HG03575 (cell line): ENCODE data around the gene SRPK2.

Experiments used
- ATAC-seq: cut with Tn5 transposase; IDR thresholded peaks from one replicate; pipeline ENCODE4 v1.9.1; 2021; ENCODE audit not compliant: unreplicated experiment, insufficient number of reproducible peaks, low FRiP score; ENCODE audit errors: extremely low read depth

SRPK2 gene

GRCh38 chr7:105096306-105096705 lies 292.4 kb downstream of the SRPK2 start:
- no peak for ATAC-seq

GRCh38 chr7:105094966-105095365 lies 293.8 kb downstream of the SRPK2 start:
- ATAC-seq = no peak

- ATAC-seq = no peak
Measured at GRCh38 chr7:105088456-105088855, 300.3 kb downstream of the SRPK2 start.

DNA sequence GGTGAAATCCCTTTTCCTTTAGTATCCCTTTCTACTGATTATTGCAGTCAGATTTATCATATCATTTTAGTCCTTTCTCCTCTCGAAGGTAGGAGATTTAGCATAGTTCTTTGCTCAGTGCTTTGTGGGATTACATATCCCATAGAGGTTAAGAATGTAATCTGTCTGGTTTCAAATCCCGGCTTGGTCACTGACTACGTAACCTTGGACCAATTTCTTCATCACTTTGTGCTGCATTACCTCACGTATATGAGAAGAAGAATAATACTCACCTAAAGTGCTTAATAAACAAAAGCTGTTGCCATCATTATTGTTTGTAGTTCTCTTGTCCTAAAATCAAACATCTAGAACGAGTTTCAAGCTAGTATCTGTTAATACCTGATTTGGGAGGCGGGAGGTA lies 300.7 kb downstream of the SRPK2 start:
- no peak for ATAC-seq

DNA sequence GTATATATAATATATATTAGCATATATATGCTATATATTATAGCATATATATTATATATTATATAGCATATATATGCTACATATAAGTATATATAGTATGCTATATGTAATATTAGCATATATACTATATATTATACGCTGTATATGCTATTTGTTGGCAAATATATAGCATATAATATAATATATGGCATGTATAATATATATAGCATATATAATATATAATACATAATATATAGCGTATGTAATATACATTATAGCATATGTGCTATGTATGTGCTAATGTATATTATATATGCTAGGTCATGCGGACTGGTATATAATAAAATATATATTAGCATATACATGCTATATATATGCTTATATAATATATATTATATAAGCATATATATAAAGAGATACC lies 301.9 kb downstream of the SRPK2 start:
- no peak for ATAC-seq

GRCh38 chr7:105084581-105084980 lies 304.1 kb downstream of the SRPK2 start:
- ATAC-seq = no peak

GRCh38 chr7:105079348-105079747 lies 309.4 kb downstream of the SRPK2 start:
- no peak for ATAC-seq

DNA sequence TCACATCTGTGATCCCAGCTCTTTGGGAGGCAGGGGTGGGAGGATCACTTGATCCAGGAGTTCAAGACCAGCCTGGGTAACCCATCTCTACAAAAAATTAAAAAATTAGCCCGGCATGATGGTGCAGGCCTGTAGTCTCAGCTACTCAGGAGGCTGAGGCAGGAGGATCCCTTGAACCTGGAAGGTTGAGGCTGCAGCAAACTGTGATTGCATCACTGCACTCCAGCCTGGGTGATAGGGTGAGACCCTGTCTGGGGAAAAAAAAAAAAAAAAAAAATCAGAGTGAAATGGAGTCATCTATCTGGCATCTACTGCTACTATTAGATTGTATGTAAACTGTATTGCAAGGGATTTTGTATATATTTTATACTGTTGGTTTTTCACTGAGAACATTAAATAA lies 315.6 kb downstream of the SRPK2 start:
- ATAC-seq = no peak

DNA sequence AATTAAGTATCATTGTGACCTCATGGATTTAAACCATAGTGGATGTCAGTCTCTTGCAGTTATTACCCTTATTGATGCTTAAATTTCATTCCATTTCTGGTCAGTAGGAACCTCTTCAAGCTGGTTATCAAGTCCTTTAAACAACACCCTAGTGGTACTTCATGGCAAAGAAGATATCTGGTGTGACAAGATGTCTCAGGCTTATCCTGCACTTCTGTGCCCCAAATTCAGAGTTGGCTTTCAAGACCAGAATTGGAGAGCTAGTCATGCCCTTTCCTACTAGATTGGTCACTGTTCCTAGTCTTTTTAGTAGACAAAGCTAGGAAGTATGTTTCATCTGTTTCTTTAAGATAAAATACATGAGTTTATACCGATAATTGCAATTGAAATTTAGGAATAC lies 319.8 kb downstream of the SRPK2 start:
- ATAC-seq = no peak

DNA sequence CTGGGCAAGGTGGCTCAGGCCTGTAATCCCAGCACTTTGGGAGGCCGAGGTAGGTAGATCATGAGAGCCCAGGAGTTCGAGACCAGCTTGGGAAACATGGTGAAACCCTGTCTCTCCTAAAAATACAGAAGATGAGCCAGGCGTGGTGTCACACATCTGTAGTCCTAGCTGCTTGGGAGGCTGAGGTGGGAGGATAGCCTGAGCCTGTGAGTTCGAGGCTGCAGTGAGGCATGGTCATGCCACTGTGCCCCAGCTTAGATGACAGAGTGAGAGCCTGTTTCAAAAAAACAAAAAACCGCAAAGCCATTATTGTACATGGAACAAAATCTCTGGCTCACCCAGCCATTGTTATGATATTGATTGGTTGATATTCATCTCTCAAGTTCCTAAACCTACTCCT lies 321.0 kb downstream of the SRPK2 start:
- ATAC-seq = no peak
